Measurements from ENCODE around the gene BMX. TPM values are rescaled to one million over a fixed set of nuclear protein-coding genes. Genes with fewer than 3 reads are reported as not detected.

Gene BMX
- total RNA-seq, 1 experiment from 2014 or later: not detected

GRCh38 chrX:15515931-15516330, 15.3 kb downstream of the BMX start:
- Histone ChIP-seq H3K4me1 (replicated peaks; ENCODE audit: insufficient read depth) (no peaks in the 10 kb centered on the region), H3K4me2 (no peak overlapping the region), H3K79me2 (ENCODE audit: low read depth) (no peaks in the 10 kb centered on the region), H3K36me3 (ENCODE audit: low read depth) (no peaks in the 10 kb centered on the region), H3K4me3 (no peak overlapping the region), H2AFZ (no peak overlapping the region), H4K20me1 (ENCODE audit: insufficient read depth) (no peaks in the 10 kb centered on the region), H3K9me3 (ENCODE audit: insufficient read depth, low read depth) (no peaks in the 10 kb centered on the region), H3K27me3 (ENCODE audit: insufficient read depth, low read depth) (no peaks in the 10 kb centered on the region), H3K27ac (no peak overlapping the region), H3K9me2 (ENCODE audit: insufficient read depth) (no peaks in the 10 kb centered on the region), H3F3A (ENCODE audit: insufficient read depth, low read depth) (no peaks in the 10 kb centered on the region)
- ChIA-PET CTCF (no interaction called here), POLR2A (ENCODE audit: unreplicated experiment) (no interaction called here)
- no TSS peak for BruUV-seq (replicated peaks)
- intact Hi-C loops (cut with micrococcal nuclease; ENCODE audit: unreplicated experiment): no loop called here
- DNase-seq: no peak
- no peak for TF ChIP-seq CTCF (conservative IDR thresholded peaks at IDR 0.05)
- no peak for TF ChIP-seq EZH2 (IDR thresholded peaks at IDR 0.05; ENCODE audit: low read depth)

- Histone ChIP-seq H3K4me2 (no peak overlapping the region), H3K36me3 (ENCODE audit: low read depth) (no peaks in the 10 kb centered on the region), H3K27ac (no peak overlapping the region), H3K79me2 (ENCODE audit: low read depth) (no peaks in the 10 kb centered on the region), H2AFZ (no peak overlapping the region), H3F3A (ENCODE audit: insufficient read depth, low read depth) (no peaks in the 10 kb centered on the region), H3K9me2 (ENCODE audit: insufficient read depth) (no peaks in the 10 kb centered on the region), H3K27me3 (ENCODE audit: insufficient read depth, low read depth) (no peaks in the 10 kb centered on the region), H3K9me3 (ENCODE audit: insufficient read depth, low read depth) (no peaks in the 10 kb centered on the region), H3K4me3 (no peak overlapping the region), H4K20me1 (ENCODE audit: insufficient read depth) (no peaks in the 10 kb centered on the region), H3K4me1 (replicated peaks; ENCODE audit: insufficient read depth) (no peaks in the 10 kb centered on the region)
- intact Hi-C loops (cut with micrococcal nuclease; ENCODE audit: unreplicated experiment): no loop called here
- no peak for TF ChIP-seq CTCF (conservative IDR thresholded peaks at IDR 0.05)
- no peak for TF ChIP-seq EZH2 (IDR thresholded peaks at IDR 0.05; ENCODE audit: low read depth)
- no peak for DNase-seq
- ChIA-PET CTCF (no interaction called here), POLR2A (ENCODE audit: unreplicated experiment) (no interaction called here)
- BruUV-seq (replicated peaks): no TSS peak
Observed at GRCh38 chrX:15522464-15522863, 21.9 kb downstream of the BMX start.

- Histone ChIP-seq H3K9me3 (ENCODE audit: insufficient read depth, low read depth) (no peaks in the 10 kb centered on the region), H4K20me1 (ENCODE audit: insufficient read depth) (no peaks in the 10 kb centered on the region), H3K27ac (no peak overlapping the region), H3K36me3 (ENCODE audit: low read depth) (no peaks in the 10 kb centered on the region), H3K4me3 (no peak overlapping the region), H3K4me2 (no peak overlapping the region), H3K79me2 (ENCODE audit: low read depth) (no peaks in the 10 kb centered on the region), H3K9me2 (ENCODE audit: insufficient read depth) (no peaks in the 10 kb centered on the region), H3K27me3 (ENCODE audit: insufficient read depth, low read depth) (no peaks in the 10 kb centered on the region), H3F3A (ENCODE audit: insufficient read depth, low read depth) (no peaks in the 10 kb centered on the region), H2AFZ (no peak overlapping the region), H3K4me1 (replicated peaks; ENCODE audit: insufficient read depth) (no peaks in the 10 kb centered on the region)
- DNase-seq: no peak
- CTCF ChIA-PET: no interaction called here
- POLR2A ChIA-PET (ENCODE audit: unreplicated experiment): no interaction called here
- TF ChIP-seq EZH2 (IDR thresholded peaks at IDR 0.05; ENCODE audit: low read depth) (no peak), CTCF (conservative IDR thresholded peaks at IDR 0.05) (no peak)
- intact Hi-C loops (cut with micrococcal nuclease; ENCODE audit: unreplicated experiment): no loop called here
- BruUV-seq (replicated peaks): no TSS peak
Observed at GRCh38 chrX:15523088-15523487, 22.5 kb downstream of the BMX start.
